GM12872 (cell line): ENCODE data around the gene PHF12.

Experiments
- TF ChIP-seq, protein P1 (sequence below): IDR thresholded peaks from 3 replicates; pipeline ENCODE4 v1.5.1; 2011; ENCODE audit warnings: low read depth, mild to moderate bottlenecking, low read length, moderate library complexity; ENCODE audit not compliant: insufficient read depth

Gene PHF12

DNA sequence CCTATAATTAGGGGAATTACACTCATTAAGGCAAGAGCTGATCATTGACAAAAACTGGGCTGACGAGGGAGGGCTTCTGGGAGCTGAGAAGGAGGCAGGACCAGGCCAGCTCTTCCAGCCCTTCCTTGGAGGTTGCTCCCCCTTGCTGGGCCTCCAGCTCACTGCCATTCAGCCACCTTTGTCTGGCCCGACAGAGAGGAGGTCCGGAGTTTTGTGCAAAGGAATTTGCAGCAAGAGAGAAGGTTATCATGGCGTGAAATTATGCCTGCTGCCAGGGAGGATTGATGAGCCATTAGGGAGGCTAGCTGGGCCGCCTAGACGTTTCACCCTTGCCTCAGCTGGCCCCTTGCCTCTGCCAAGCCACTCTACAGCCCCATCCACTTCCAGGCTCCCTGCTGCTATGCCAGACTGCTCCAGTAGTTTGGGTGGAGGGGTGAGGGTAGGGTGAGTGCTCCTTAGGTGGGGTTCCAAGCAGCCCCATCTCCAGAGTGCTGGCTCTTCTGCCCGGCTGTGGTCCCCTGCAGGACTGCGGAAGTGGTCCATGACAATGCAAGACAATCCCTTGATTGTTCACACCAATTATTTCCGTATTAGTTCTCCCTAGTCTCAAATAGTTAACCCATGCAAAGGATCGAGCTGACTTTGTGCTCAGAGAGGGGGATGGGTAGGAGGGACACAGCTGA, 17.1 kb upstream of the PHF12 start:
- TF ChIP-seq, protein P1, sequence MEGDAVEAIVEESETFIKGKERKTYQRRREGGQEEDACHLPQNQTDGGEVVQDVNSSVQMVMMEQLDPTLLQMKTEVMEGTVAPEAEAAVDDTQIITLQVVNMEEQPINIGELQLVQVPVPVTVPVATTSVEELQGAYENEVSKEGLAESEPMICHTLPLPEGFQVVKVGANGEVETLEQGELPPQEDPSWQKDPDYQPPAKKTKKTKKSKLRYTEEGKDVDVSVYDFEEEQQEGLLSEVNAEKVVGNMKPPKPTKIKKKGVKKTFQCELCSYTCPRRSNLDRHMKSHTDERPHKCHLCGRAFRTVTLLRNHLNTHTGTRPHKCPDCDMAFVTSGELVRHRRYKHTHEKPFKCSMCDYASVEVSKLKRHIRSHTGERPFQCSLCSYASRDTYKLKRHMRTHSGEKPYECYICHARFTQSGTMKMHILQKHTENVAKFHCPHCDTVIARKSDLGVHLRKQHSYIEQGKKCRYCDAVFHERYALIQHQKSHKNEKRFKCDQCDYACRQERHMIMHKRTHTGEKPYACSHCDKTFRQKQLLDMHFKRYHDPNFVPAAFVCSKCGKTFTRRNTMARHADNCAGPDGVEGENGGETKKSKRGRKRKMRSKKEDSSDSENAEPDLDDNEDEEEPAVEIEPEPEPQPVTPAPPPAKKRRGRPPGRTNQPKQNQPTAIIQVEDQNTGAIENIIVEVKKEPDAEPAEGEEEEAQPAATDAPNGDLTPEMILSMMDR = no peak

- TF ChIP-seq, protein P1 = no peak
These were observed 16.2 kb upstream of the PHF12 start for GRCh38 chr17:28967221-28968135.

- TF ChIP-seq, protein P1 = no peak
These were observed 12.5 kb upstream of the PHF12 start for GRCh38 chr17:28963841-28964240.

- TF ChIP-seq, protein P1 = no peak
These were observed 11.8 kb upstream of the PHF12 start for GRCh38 chr17:28963055-28963611.

DNA sequence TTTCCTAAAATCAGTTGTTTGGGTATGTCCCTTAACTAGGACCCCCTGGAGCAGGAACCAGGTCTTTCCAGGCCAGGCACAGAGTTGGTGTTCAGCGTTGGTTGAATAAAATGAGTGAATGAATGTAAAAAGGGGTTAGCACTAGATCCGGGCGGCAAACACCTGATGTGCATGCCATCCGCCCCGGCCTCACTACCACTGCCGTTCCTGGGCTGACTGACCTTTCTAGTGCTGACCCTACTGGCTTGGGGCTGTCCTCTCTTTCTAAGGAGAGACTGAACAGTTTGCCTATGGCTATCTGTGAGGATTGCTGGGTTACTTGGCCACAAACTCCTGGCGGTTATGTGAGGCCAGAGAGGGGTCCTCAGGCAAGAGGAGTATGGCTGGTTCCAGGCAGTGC, 10.1 kb upstream of the PHF12 start:
- TF ChIP-seq, protein P1 = no peak

DNA sequence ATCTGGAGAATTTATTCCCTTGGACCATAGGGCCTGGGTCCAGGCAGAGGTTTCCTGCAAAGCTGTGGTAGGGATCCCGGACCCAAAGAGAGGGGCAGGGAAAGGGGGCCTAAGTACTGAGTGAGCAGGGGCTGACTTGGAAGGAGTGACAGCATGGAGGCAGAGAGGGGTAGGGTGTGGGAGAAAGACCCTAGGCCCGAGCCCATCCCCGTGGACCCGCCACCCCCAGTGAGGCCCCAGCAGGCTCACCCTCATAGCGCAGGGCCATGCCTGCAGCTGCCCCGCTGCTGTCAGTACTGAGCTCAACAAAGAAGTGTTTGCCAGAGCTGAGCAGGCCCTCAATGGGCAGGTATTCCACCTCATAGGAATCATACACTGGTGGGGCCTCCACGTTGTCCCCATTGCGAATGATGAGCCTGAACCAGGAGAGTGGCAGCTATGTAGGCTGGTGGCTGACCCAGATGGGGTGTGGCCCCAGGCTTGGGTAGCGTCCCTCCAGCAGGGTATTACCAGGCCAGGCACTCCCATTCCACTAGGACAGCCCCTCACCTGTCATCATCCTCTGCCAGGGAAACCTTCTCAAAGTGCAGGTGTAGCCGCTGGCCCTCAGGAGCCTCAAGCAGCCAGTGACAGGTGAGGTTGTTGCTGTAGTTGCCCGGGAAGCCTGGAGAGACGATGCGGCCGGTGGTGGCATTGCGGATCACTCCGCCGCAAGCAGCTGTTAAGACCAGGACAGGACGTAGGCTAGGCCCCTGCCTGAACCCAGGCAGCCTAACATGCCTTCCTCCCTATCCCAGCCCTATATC, 9.1 kb upstream of the PHF12 start:
- TF ChIP-seq, protein P1 = no peak
